Mesendoderm (in vitro differentiated cells): ENCODE results near the gene SLC35F1.

Experiments used
- DNase-seq: peaks from one replicate; pipeline ENCODE4 v3.0.0; 2013
- H2AK5ac ChIP-seq: 2 replicates; pipeline ENCODE4 v1.6.1; 2013; ENCODE audit warnings: low read length, inconsistent platforms
- H2BK120ac ChIP-seq: 2 replicates; pipeline ENCODE4 v1.6.1; 2013; ENCODE audit warnings: low read depth, mild to moderate bottlenecking, low read length, moderate library complexity, mixed read lengths
- H2BK15ac ChIP-seq: replicated peaks from 2 replicates; pipeline ENCODE4 v1.6.1; 2013; ENCODE audit warnings: low read depth, mild to moderate bottlenecking, moderate library complexity
- H2BK5ac ChIP-seq: 2 replicates; pipeline ENCODE4 v1.6.1; 2013; ENCODE audit warnings: low read length, inconsistent platforms
- H3K18ac ChIP-seq: 2 replicates; pipeline ENCODE4 v1.6.1; 2013; ENCODE audit warnings: mild to moderate bottlenecking, low read length, mixed read lengths
- H3K23ac ChIP-seq: one replicate; pipeline ENCODE4 v1.6.1; 2013; ENCODE audit warnings: low read length
- H3K27ac ChIP-seq: 2 replicates; pipeline ENCODE4 v1.5.1; 2013; ENCODE audit warnings: low read depth, mild to moderate bottlenecking, inconsistent platforms, low read length, moderate library complexity
- H3K27me3 ChIP-seq: 2 replicates; pipeline ENCODE4 v1.6.1; 2013; ENCODE audit warnings: low read length, control low read depth, mild to moderate bottlenecking, inconsistent platforms; ENCODE audit not compliant: insufficient read depth, poor library complexity
- H3K36me3 ChIP-seq: 2 replicates; pipeline ENCODE4 v1.6.1; 2013; ENCODE audit warnings: low read length, inconsistent platforms; ENCODE audit not compliant: control insufficient read depth, insufficient read depth
- H3K4ac ChIP-seq: one replicate; pipeline ENCODE4 v1.6.1; 2013; ENCODE audit warnings: low read depth, mild to moderate bottlenecking, low read length, moderate library complexity
- H3K4me1 ChIP-seq: 2 replicates; pipeline ENCODE4 v1.6.1; 2013; ENCODE audit warnings: low read depth, low read length, inconsistent platforms; ENCODE audit not compliant: control insufficient read depth
- H3K4me2 ChIP-seq: 2 replicates; pipeline ENCODE4 v1.6.1; 2013; ENCODE audit warnings: low read length
- H3K4me3 ChIP-seq: 2 replicates; pipeline ENCODE4 v1.5.1; 2013; ENCODE audit warnings: mild to moderate bottlenecking, low read length
- H3K56ac ChIP-seq: one replicate; pipeline ENCODE4 v1.6.1; 2013; ENCODE audit warnings: low read length
- H3K79me1 ChIP-seq: 2 replicates; pipeline ENCODE4 v1.6.1; 2013; ENCODE audit warnings: low read length, inconsistent platforms
- H3K79me2 ChIP-seq: 2 replicates; pipeline ENCODE4 v1.6.1; 2013; ENCODE audit warnings: mild to moderate bottlenecking, low read length; ENCODE audit not compliant: control insufficient read depth, insufficient read depth
- H3K9ac ChIP-seq: 2 replicates; pipeline ENCODE4 v1.6.1; 2013; ENCODE audit warnings: low read length, inconsistent platforms
- H4K5ac ChIP-seq: one replicate; pipeline ENCODE4 v1.6.1; 2013; ENCODE audit warnings: low read length
- H4K8ac ChIP-seq: one replicate; pipeline ENCODE4 v1.6.1; 2013; ENCODE audit warnings: low read depth, mild to moderate bottlenecking, control low read depth, low read length, moderate library complexity
- WGBS: extraction: QIAGEN DNeasy Blood & Tissue Kit; methylation state at CpG from one replicate; pipeline ENCODE4 v1.1.7; 2013; ENCODE audit warnings: low lambda C conversion rate, missing lambda C conversion rate; ENCODE audit not compliant: insufficient coverage; ENCODE audit errors: extremely low coverage; 5-methylcytosine and 5-hydroxymethylcytosine counted together

Gene SLC35F1

GRCh38 chr6:118101831-118102345 is 194.8 kb downstream of the SLC35F1 start:
- H4K8ac ChIP-seq = no peak overlapping the region
- no peak overlapping the region for H2BK5ac ChIP-seq
- no peak overlapping the region for H3K27ac ChIP-seq
- no peaks in the 10 kb centered on the region for H3K4me1 ChIP-seq
- H3K9ac ChIP-seq = no peak overlapping the region
- no peaks in the 10 kb centered on the region for H3K27me3 ChIP-seq
- H3K4me2 ChIP-seq = no peak overlapping the region
- no peak overlapping the region for H2AK5ac ChIP-seq
- H3K56ac ChIP-seq = no peak overlapping the region
- no peak overlapping the region for H4K5ac ChIP-seq
- no peak for DNase-seq
- no peaks in the 10 kb centered on the region for H3K79me1 ChIP-seq
- H3K79me2 ChIP-seq = no peaks in the 10 kb centered on the region
- no peaks in the 10 kb centered on the region for H3K36me3 ChIP-seq
- H3K23ac ChIP-seq = no peak overlapping the region
- H2BK120ac ChIP-seq = no peak overlapping the region
- WGBS = no CpG with 5 or more reads among the region's 4 CpGs
- no peak overlapping the region for H3K4ac ChIP-seq
- H3K18ac ChIP-seq = no peak overlapping the region
- H2BK15ac ChIP-seq = no peak overlapping the region
- no peak overlapping the region for H3K4me3 ChIP-seq

GRCh38 chr6:118102401-118102800 is 195.3 kb downstream of the SLC35F1 start:
- Histone ChIP-seq H2BK120ac (no peak overlapping the region), H3K23ac (no peak overlapping the region), H3K36me3 (no peaks in the 10 kb centered on the region), H2AK5ac (no peak overlapping the region), H3K4me1 (no peaks in the 10 kb centered on the region), H3K4ac (no peak overlapping the region), H3K79me2 (no peaks in the 10 kb centered on the region), H4K5ac (no peak overlapping the region), H3K56ac (no peak overlapping the region), H3K27ac (no peak overlapping the region), H4K8ac (no peak overlapping the region), H2BK5ac (no peak overlapping the region), H2BK15ac (no peak overlapping the region), H3K18ac (no peak overlapping the region), H3K4me2 (no peak overlapping the region), H3K27me3 (no peaks in the 10 kb centered on the region), H3K9ac (no peak overlapping the region), H3K4me3 (no peak overlapping the region), H3K79me1 (no peaks in the 10 kb centered on the region)
- no CpG with 5 or more reads among the region's 2 CpGs for WGBS
- no peak for DNase-seq

- H4K8ac ChIP-seq = no peak overlapping the region
- DNase-seq = no peak
- no peaks in the 10 kb centered on the region for H3K36me3 ChIP-seq
- H3K79me2 ChIP-seq = no peaks in the 10 kb centered on the region
- WGBS = no CpG with 5 or more reads among the region's 5 CpGs
- H3K27me3 ChIP-seq = no peaks in the 10 kb centered on the region
- no peak overlapping the region for H3K27ac ChIP-seq
- H3K9ac ChIP-seq = no peak overlapping the region
- H3K4me2 ChIP-seq = no peak overlapping the region
- no peaks in the 10 kb centered on the region for H3K4me1 ChIP-seq
- H3K56ac ChIP-seq = no peak overlapping the region
- H3K79me1 ChIP-seq = no peaks in the 10 kb centered on the region
- no peak overlapping the region for H2AK5ac ChIP-seq
- no peak overlapping the region for H2BK15ac ChIP-seq
- no peak overlapping the region for H3K4ac ChIP-seq
- no peak overlapping the region for H3K4me3 ChIP-seq
- no peak overlapping the region for H2BK120ac ChIP-seq
- no peak overlapping the region for H4K5ac ChIP-seq
- H3K23ac ChIP-seq = no peak overlapping the region
- no peak overlapping the region for H3K18ac ChIP-seq
- no peak overlapping the region for H2BK5ac ChIP-seq
These were observed 196.5 kb downstream of the SLC35F1 start for GRCh38 chr6:118103381-118104146.

GRCh38 chr6:118122161-118122725 is 215.2 kb downstream of the SLC35F1 start:
- no peak overlapping the region for H3K4ac ChIP-seq
- no peaks in the 10 kb centered on the region for H3K79me2 ChIP-seq
- no peak overlapping the region for H3K27ac ChIP-seq
- no peak overlapping the region for H4K8ac ChIP-seq
- H3K27me3 ChIP-seq = no peaks in the 10 kb centered on the region
- no peak overlapping the region for H4K5ac ChIP-seq
- no peaks in the 10 kb centered on the region for H3K4me1 ChIP-seq
- H2AK5ac ChIP-seq = no peak overlapping the region
- no peak overlapping the region for H3K4me3 ChIP-seq
- H3K9ac ChIP-seq = no peak overlapping the region
- no peak overlapping the region for H3K23ac ChIP-seq
- H2BK120ac ChIP-seq = no peak overlapping the region
- DNase-seq = no peak
- no peaks in the 10 kb centered on the region for H3K36me3 ChIP-seq
- no peak overlapping the region for H3K18ac ChIP-seq
- no peak overlapping the region for H3K4me2 ChIP-seq
- WGBS = no CpG with 5 or more reads among the region's 3 CpGs
- no peak overlapping the region for H2BK15ac ChIP-seq
- no peak overlapping the region for H2BK5ac ChIP-seq
- no peaks in the 10 kb centered on the region for H3K79me1 ChIP-seq
- H3K56ac ChIP-seq = no peak overlapping the region

GRCh38 chr6:118122801-118123200 is 215.7 kb downstream of the SLC35F1 start:
- no peak overlapping the region for H3K4ac ChIP-seq
- no peak overlapping the region for H3K4me3 ChIP-seq
- no peaks in the 10 kb centered on the region for H3K27me3 ChIP-seq

More at GRCh38 chr6:118122801-118123200, 215.7 kb downstream of the SLC35F1 start:
- Histone ChIP-seq H3K18ac (no peak overlapping the region), H3K27ac (no peak overlapping the region), H2AK5ac (no peak overlapping the region), H2BK5ac (no peak overlapping the region), H3K9ac (no peak overlapping the region), H4K5ac (no peak overlapping the region), H3K36me3 (no peaks in the 10 kb centered on the region), H3K23ac (no peak overlapping the region), H3K4me2 (no peak overlapping the region), H2BK120ac (no peak overlapping the region), H3K56ac (no peak overlapping the region), H3K79me1 (no peaks in the 10 kb centered on the region), H3K4me1 (no peaks in the 10 kb centered on the region), H4K8ac (no peak overlapping the region), H3K79me2 (no peaks in the 10 kb centered on the region), H2BK15ac (no peak overlapping the region)
- WGBS = no CpG with 5 or more reads among the region's 1 CpG
- no peak for DNase-seq
